Activated CD4-positive, alpha-beta T cell treated with anti-CD3 and anti-CD28 coated beads, Interleukin-2, amount 10 ng/mL, durations not matched to agents 24 days and 14 days (primary cell): ENCODE measurements around the gene CMSS1. TPM values are rescaled to one million over a fixed set of nuclear protein-coding genes. Genes with fewer than 3 reads are reported as not detected.

Experiments used
- DNase-seq: peaks from one replicate; pipeline ENCODE4 v3.0.0; 2022
- H3K27ac Mint-ChIP-seq: one replicate; pipeline ENCODE4 v1.8.0; 2022; ENCODE audit warnings: mild to moderate bottlenecking, mixed read lengths
- H3K27me3 Mint-ChIP-seq: one replicate; pipeline ENCODE4 v1.8.0; 2022; ENCODE audit warnings: mixed read lengths
- H3K36me3 Mint-ChIP-seq: one replicate; pipeline ENCODE4 v1.8.0; 2022; ENCODE audit warnings: low read depth, mild to moderate bottlenecking, mixed read lengths
- H3K4me1 Mint-ChIP-seq: one replicate; pipeline ENCODE4 v1.8.0; 2021; ENCODE audit warnings: mixed read lengths
- H3K4me3 Mint-ChIP-seq: one replicate; pipeline ENCODE4 v1.8.0; 2022; ENCODE audit warnings: mild to moderate bottlenecking, moderate library complexity, mixed read lengths
- H3K9me3 Mint-ChIP-seq: one replicate; pipeline ENCODE4 v1.8.0; 2021; ENCODE audit warnings: mixed read lengths
- intact Hi-C: fragments of 100-400 bp; cut with micrococcal nuclease; formaldehyde crosslinking; loops from one replicate; pipeline ENCODE4 v1.15.1; 2023
- total RNA-seq: library from RNA; stranded (reverse); gene quantifications from 2 replicates; pipeline ENCODE4 v1.2.3, GENCODE V29; 2022

Gene CMSS1
- total RNA-seq, 1 donor from 2014 or later = 126 TPM

DNA sequence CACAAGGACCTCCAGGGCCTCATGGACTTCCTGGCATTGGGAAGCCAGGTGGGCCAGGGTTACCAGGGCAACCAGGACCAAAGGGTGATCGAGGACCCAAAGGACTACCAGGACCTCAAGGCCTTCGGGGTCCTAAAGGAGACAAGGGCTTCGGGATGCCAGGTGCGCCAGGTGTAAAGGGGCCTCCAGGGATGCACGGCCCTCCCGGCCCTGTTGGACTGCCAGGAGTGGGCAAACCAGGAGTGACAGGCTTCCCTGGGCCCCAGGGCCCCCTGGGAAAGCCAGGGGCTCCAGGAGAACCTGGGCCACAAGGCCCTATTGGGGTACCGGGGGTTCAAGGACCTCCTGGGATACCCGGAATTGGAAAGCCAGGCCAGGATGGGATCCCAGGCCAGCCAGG lies 23.2 kb upstream of the CMSS1 start:
- intact Hi-C loops = no loop called here
- Mint-ChIP-seq H3K27ac (no peak overlapping the region), H3K4me3 (no peak overlapping the region), H3K27me3 (peaks cover 18% of the 10 kb centered on the region), H3K4me1 (no peaks in the 10 kb centered on the region), H3K9me3 (no peaks in the 10 kb centered on the region), H3K36me3 (no peaks in the 10 kb centered on the region)
- DNase-seq = no peak

DNA sequence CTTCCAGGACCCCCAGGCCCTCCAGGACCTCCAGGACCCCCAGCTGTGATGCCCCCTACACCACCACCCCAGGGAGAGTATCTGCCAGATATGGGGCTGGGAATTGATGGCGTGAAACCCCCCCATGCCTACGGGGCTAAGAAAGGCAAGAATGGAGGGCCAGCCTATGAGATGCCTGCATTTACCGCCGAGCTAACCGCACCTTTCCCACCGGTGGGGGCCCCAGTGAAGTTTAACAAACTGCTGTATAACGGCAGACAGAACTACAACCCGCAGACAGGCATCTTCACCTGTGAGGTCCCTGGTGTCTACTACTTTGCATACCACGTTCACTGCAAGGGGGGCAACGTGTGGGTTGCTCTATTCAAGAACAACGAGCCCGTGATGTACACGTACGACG lies 22.1 kb upstream of the CMSS1 start:
- intact Hi-C loops = no loop called here
- no peaks in the 10 kb centered on the region for H3K4me1 Mint-ChIP-seq

DNA sequence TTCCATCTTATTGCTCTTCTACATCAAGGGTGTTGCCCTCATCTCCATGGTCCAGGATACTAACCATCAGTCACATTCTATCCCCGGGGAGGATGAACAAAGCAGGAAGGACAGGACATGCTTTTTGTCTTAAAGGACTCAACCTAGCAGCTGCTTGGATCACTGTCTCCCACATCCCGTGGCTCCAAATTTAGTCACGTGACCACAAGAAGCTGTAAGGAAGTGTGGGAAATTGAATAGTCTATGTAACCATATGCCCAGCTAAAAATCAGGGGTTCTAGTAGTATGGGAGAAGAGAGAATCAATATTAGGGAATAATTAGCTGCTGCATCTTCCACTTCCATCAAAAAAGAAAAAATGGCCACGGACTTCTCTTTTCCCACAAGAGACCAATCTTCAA lies 18.2 kb upstream of the CMSS1 start:
- H3K27me3 Mint-ChIP-seq = peaks cover 2% of the 10 kb centered on the region
- H3K9me3 Mint-ChIP-seq = peaks cover 4% of the 10 kb centered on the region
- no peak overlapping the region for H3K27ac Mint-ChIP-seq
- no peak for DNase-seq
- no peaks in the 10 kb centered on the region for H3K36me3 Mint-ChIP-seq
- intact Hi-C loops = no loop called here
- no peak overlapping the region for H3K4me3 Mint-ChIP-seq
- H3K4me1 Mint-ChIP-seq = no peaks in the 10 kb centered on the region

More for the DNA sequence above, 22.1 kb upstream of the CMSS1 start:
- no peak for DNase-seq
- Mint-ChIP-seq H3K36me3 (no peaks in the 10 kb centered on the region), H3K4me3 (no peak overlapping the region), H3K27me3 (peaks cover 13% of the 10 kb centered on the region), H3K9me3 (no peaks in the 10 kb centered on the region), H3K27ac (no peak overlapping the region)

DNA sequence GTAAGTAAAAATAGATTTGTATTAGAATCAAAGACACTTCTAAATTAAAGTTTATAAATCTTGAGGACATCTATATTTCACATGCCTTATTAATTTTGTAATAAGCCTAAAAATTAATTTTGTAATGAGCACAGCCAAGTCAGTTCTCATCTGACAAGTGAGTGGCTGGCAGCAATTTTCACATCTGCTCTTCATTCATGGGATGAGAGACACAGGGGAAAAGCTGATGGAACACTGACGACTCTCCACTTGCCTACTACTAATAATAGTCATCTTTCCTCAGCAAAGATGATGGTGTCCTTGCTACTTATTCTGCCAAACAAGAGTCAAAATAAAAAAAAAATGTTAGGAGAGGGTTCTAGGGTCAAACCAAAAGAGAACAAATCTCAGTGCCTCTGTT lies 14.4 kb upstream of the CMSS1 start:
- Mint-ChIP-seq H3K9me3 (peaks cover 10% of the 10 kb centered on the region), H3K27ac (no peak overlapping the region), H3K36me3 (peaks cover 3% of the 10 kb centered on the region), H3K27me3 (peaks cover 2% of the 10 kb centered on the region), H3K4me3 (no peak overlapping the region), H3K4me1 (peaks cover 3% of the 10 kb centered on the region)
- no peak for DNase-seq
- intact Hi-C loops = no loop called here

DNA sequence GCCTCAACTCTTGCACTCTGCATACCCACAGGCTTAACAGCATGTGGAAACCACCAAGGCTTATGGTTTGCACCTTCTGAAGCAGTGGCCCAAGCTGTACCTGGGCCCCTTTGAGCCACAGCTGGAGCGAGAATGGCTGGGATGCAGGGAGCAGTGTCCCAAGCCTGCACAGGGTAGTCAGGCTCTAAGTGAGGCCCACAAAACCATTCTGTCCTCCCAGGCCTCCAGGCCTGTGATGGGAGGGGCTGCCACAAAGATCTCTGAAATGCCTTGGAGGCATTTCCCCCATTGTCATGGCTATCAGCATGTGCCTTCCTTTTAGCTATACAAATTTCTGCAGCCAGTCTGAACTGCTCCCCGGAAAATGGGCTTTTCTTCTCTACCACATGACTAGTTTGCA lies 12.5 kb upstream of the CMSS1 start:
- Mint-ChIP-seq H3K27me3 (no peaks in the 10 kb centered on the region), H3K27ac (no peak overlapping the region), H3K4me3 (no peak overlapping the region), H3K4me1 (peaks cover 3% of the 10 kb centered on the region), H3K9me3 (peaks cover 10% of the 10 kb centered on the region), H3K36me3 (peaks cover 3% of the 10 kb centered on the region)
- DNase-seq = no peak
- intact Hi-C loops = loop anchor here (5.0 kb wide), 1 partner anchor 783 kb away; no protein-coding TSS in a partner anchor

DNA sequence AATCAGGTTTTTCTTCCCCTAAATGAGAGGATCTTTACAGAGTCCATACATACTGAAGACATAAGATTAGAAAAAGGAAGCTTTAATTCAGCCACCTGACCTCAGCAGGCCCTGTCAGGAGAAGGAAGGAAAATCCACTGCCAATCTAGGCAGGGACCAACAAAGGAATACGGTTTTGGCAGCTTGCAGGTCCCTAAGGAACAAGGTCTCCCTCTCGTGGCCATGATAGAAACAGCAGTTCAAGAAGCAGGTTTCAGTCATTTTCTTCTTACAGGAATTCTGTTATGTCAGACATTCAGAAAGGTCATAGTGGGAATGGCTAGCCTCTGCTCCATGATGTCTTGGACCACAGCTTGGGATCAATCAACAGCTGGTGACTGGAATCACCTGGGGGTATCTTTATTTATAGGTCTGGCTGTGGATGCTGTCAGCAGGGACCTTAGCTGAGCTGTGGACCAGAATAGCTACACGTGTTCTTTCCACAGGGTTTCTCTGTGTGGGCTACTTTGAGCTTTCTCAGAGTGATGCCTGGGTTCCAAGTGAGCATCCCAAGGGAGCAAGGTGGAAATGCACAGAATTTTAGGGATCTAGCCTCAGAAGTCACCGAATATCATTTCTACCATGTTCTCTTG lies 9.4 kb upstream of the CMSS1 start:
- Mint-ChIP-seq H3K27me3 (peaks cover 12% of the 10 kb centered on the region), H3K36me3 (peaks cover 3% of the 10 kb centered on the region), H3K27ac (no peak overlapping the region), H3K4me3 (no peak overlapping the region), H3K4me1 (peaks cover 3% of the 10 kb centered on the region), H3K9me3 (peaks cover 6% of the 10 kb centered on the region)
- intact Hi-C loops = loop anchor here (5.0 kb wide), 1 partner anchor 786 kb away; no protein-coding TSS in a partner anchor
- DNase-seq = peak; percentile 81

DNA sequence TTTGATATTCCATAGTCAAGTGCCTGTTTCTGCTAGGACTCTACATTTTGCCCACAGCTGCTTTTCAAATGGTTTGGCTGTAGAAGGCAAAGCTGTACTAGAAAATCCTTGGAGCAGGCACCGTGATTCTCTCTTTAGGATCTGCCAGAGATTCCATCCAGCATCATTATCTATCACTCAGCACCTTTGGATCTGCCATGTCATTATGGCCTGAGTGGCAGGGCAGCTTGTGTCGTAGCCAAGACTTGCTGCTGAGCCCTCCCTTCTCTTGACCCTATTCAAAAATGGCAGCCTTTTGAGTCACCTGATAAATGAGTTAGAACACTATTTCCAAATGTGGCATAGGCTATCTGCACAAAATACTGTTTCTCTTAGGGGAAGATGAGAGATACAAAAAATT lies 8.1 kb upstream of the CMSS1 start:
- H3K4me3 Mint-ChIP-seq = no peak overlapping the region
- H3K27ac Mint-ChIP-seq = no peak overlapping the region
- peaks cover 6% of the 10 kb centered on the region for H3K9me3 Mint-ChIP-seq
- peaks cover 3% of the 10 kb centered on the region for H3K36me3 Mint-ChIP-seq
- H3K27me3 Mint-ChIP-seq = peaks cover 14% of the 10 kb centered on the region
- intact Hi-C loops = loop anchor here (5.0 kb wide), 1 partner anchor 787 kb away; no protein-coding TSS in a partner anchor
- peaks cover 3% of the 10 kb centered on the region for H3K4me1 Mint-ChIP-seq
- no peak for DNase-seq

DNA sequence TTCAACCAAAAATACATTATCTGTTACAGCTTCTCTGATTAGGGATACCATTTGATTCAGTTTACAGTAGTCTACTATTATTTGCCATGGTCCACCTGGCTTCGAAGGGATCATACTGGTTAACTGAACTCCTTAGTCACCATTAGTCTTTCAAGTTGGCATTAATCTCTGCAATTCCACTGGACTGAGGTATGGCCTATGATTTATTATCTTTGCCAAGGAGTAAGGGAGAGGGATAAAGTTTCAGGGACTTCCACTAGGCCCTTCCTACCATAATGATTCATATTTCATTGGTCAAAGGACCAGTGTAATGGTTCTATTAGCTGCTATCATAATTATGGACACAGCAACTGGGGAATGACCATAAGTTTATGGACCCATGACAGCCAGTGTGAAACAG lies 7.3 kb upstream of the CMSS1 start:
- intact Hi-C loops = no loop called here
- Mint-ChIP-seq H3K27me3 (peaks cover 14% of the 10 kb centered on the region), H3K36me3 (peaks cover 3% of the 10 kb centered on the region), H3K4me3 (no peak overlapping the region), H3K27ac (no peak overlapping the region), H3K9me3 (peaks cover 5% of the 10 kb centered on the region), H3K4me1 (peaks cover 3% of the 10 kb centered on the region)
- no peak for DNase-seq

DNA sequence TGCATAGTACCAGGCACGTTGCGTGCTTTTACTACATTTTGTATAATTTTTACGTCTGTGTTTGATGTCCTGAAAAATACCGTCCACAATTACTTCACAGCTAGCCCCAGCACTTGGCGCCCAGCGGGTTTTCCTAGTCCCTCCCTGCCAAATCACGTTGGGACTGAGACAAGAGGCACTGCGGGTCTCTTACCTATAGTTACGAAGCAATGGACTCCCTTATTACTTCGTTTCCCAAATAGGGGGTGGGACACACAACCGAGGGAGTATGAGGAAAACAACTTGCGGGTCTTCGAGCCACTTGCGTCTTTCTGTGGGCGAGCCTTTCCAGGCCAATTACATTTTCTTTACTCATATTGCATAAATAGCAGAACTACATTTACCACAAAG lies 620 bp upstream of the CMSS1 start:
- Mint-ChIP-seq H3K36me3 (peaks cover 13% of the 10 kb centered on the region), H3K27ac (peak overlapping the region; percentile 99), H3K4me1 (peaks cover 31% of the 10 kb centered on the region), H3K9me3 (no peaks in the 10 kb centered on the region), H3K4me3 (peak overlapping the region; percentile 100), H3K27me3 (peaks cover 7% of the 10 kb centered on the region)
- DNase-seq = no peak
- intact Hi-C loops = loop anchor here (1.0 to 5.0 kb wide), 5 partner anchors 50 to 775 kb away; partner anchors contain the start of genes LNP1, TBC1D23 and TOMM70

DNA sequence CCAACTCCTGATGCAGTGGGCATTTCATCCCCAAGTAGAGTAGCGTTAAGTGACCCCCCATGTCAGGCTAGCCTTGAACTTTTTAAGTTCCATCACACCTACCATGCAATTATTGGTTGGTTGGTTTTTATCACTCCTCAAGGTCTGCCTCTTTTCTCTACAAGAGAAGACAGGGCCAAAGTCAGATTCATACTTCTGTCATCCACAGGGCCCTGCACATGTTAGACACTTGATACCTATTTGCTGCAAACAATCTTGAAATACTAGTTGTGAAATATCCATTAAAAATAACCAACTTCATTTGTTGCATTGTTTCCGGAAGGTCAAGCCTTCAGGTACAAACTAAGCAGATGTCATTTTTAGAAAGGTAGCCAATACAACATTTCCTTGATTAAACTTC lies 1.2 kb downstream of the CMSS1 start:
- H3K27me3 Mint-ChIP-seq = peaks cover 2% of the 10 kb centered on the region
- H3K36me3 Mint-ChIP-seq = peaks cover 13% of the 10 kb centered on the region
- H3K4me1 Mint-ChIP-seq = peaks cover 38% of the 10 kb centered on the region
- no peak overlapping the region for H3K27ac Mint-ChIP-seq
- no peak for DNase-seq
- no peaks in the 10 kb centered on the region for H3K9me3 Mint-ChIP-seq
- intact Hi-C loops = loop anchor here (5.0 kb wide), 2 partner anchors 393 to 773 kb away; no protein-coding TSS in a partner anchor
- peak overlapping the region; percentile 100 for H3K4me3 Mint-ChIP-seq

DNA sequence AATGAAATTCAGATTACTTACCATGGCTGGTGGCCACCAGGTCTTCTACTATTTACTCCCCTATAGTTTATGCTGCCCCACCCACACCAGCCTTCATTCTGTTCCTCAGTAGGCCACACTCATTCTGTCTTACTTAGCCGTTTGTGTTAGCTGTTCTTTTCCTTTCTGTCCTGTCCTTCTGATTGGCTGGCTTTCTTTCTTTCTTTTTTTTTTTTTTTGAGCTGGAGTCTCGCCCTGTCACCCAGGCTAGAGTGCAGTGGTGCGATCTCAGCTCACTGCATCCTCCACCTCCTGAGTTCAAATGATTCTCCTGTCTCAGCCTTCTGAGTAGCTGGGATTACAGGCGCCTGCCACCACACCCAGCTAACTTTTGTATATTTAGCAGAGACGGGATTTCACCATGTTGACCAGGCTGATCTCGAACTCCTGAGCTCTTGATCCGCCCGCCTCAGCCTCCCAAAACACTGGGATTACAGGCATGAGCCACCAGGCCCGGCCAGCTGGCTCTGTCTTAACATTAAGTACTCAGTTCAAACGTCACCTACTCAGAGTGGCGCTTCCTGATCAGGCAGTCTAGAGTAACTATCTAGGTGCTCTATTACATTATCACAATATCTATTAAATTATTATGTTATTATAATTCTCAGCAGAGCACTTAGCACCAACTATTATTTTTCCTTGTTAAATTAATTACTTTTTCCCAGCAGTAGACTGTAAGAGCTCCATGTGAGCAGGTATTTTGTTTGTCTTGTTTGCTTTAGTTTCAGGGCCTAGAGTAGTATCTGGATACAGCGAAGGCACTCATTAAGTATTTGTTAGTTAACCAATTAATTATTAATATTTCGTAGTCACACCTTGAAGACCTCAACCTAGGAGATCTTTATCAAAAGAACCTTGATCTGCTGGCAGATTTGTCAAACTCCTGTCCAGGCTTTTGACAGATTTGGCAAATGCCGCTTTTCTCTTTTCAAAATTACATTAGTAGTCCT lies 6.4 kb downstream of the CMSS1 start:
- peak overlapping the region; percentile 27 for H3K27ac Mint-ChIP-seq
- no peak overlapping the region for H3K4me3 Mint-ChIP-seq
- no peaks in the 10 kb centered on the region for H3K9me3 Mint-ChIP-seq
- DNase-seq = no peak
- H3K36me3 Mint-ChIP-seq = peaks cover 11% of the 10 kb centered on the region
- peaks cover 26% of the 10 kb centered on the region for H3K4me1 Mint-ChIP-seq
- intact Hi-C loops = no loop called here
- no peaks in the 10 kb centered on the region for H3K27me3 Mint-ChIP-seq

DNA sequence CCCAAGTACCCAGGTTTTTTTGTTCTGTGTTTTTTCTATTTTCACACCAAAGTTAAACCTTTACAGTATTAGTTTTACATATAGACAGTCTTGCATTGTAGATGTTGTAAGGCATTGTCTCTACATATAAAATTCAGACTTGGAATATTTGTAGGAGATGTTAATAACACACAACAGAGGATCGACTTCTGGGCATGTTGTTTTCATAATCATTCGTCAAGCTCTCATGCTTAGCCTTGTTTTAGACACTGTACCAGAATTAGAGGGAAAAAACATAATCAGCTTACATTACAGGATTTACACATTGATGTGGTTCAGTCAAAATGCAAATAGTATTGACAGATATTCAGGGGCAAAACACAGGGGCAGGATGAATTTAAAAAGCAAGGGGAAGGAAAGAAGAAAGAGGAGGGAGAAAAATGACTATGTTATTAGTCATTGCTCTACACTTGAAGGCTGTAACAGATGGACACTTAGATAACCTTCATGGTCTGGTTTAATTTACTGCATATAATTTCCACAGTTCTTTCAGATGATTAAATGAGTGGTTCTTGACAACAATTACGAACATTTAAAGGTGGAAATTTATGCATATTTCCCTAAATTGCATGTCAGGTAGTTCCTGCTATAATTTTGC lies 7.5 kb downstream of the CMSS1 start:
- no peaks in the 10 kb centered on the region for H3K9me3 Mint-ChIP-seq
- H3K4me1 Mint-ChIP-seq = peaks cover 22% of the 10 kb centered on the region
- DNase-seq = no peak
- H3K27me3 Mint-ChIP-seq = no peaks in the 10 kb centered on the region
- peaks cover 5% of the 10 kb centered on the region for H3K36me3 Mint-ChIP-seq
- intact Hi-C loops = no loop called here
- H3K4me3 Mint-ChIP-seq = no peak overlapping the region
- peak overlapping the region; percentile 8 for H3K27ac Mint-ChIP-seq

DNA sequence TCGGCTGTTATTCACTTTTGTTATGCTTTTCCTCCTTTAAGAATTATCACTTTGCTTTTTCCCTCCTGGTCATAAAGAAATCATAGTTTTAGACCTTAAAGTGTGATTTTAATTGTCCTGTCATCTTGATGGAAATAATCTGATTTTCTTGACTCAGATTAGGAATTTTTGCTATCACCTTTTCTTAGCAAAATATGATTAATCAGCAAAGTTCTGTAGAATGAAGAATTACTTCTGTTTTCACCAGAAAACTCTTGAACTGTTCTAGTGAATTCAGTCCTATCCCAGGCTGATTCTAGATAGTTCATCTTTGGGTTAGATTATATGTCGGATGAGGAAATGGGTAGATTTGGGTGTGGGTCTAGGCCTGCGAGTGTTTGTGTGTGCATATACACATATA lies 12.2 kb downstream of the CMSS1 start:
- H3K4me1 Mint-ChIP-seq = peaks cover 20% of the 10 kb centered on the region
- H3K27ac Mint-ChIP-seq = no peak overlapping the region
- H3K36me3 Mint-ChIP-seq = no peaks in the 10 kb centered on the region
- no peaks in the 10 kb centered on the region for H3K9me3 Mint-ChIP-seq
- H3K4me3 Mint-ChIP-seq = no peak overlapping the region
- H3K27me3 Mint-ChIP-seq = no peaks in the 10 kb centered on the region
- intact Hi-C loops = loop anchor here (5.0 kb wide), 3 partner anchors 37 to 487 kb away; no protein-coding TSS in a partner anchor
- no peak for DNase-seq
